NT2/D1 (cell line): ENCODE measurements around the gene MAP2K5.

Source experiments
- DNase-seq: peaks from one replicate; pipeline ENCODE4 v3.0.0-alpha.2; 2011; ENCODE audit warnings: low read depth, low spot score
- H3K27me3 ChIP-seq: 2 replicates; pipeline ENCODE4 v1.6.0; 2011; ENCODE audit warnings: mild to moderate bottlenecking; ENCODE audit not compliant: insufficient read length, insufficient read depth
- H3K36me3 ChIP-seq: 2 replicates; pipeline ENCODE4 v1.6.1; 2011; ENCODE audit warnings: mild to moderate bottlenecking, low read length, mixed read lengths; ENCODE audit not compliant: insufficient read depth, insufficient read length
- H3K4me1 ChIP-seq: 2 replicates; pipeline ENCODE4 v1.5.1; 2011; ENCODE audit not compliant: insufficient read depth, insufficient read length
- H3K4me3 ChIP-seq: 2 replicates; pipeline ENCODE4 v1.5.1; 2011; ENCODE audit warnings: low read depth; ENCODE audit not compliant: insufficient read length
- H3K9ac ChIP-seq: 2 replicates; pipeline ENCODE4 v1.6.0; 2011; ENCODE audit warnings: low read depth; ENCODE audit not compliant: insufficient read length
- H3K9me3 ChIP-seq: 2 replicates; pipeline ENCODE4 v1.5.1; 2011; ENCODE audit warnings: mild to moderate bottlenecking, low read length; ENCODE audit not compliant: insufficient read depth
- SUZ12 ChIP-seq: IDR thresholded peaks from 2 replicates; pipeline ENCODE4 v1.6.1; 2011; ENCODE audit not compliant: insufficient read length, insufficient read depth; ENCODE audit errors: extremely low read depth
- YY1 ChIP-seq: IDR thresholded peaks from 2 replicates; pipeline ENCODE4 v1.6.1; 2011; ENCODE audit not compliant: insufficient read length, insufficient read depth
- ZNF274 ChIP-seq: IDR thresholded peaks from 2 replicates; pipeline ENCODE4 v1.6.1; 2011; ENCODE audit warnings: mild to moderate bottlenecking, low read depth, low read length

Gene MAP2K5

GRCh38 chr15:67601073-67601472 lies 58.6 kb downstream of the MAP2K5 start:
- no peaks in the 10 kb centered on the region for H3K4me1 ChIP-seq
- H3K4me3 ChIP-seq: no peak overlapping the region
- no peak for DNase-seq
- no peak overlapping the region for H3K9ac ChIP-seq
- H3K9me3 ChIP-seq: no peaks in the 10 kb centered on the region
- TF ChIP-seq ZNF274 (no peak), SUZ12 (no peak), YY1 (no peak)
- no peaks in the 10 kb centered on the region for H3K36me3 ChIP-seq
- H3K27me3 ChIP-seq: no peaks in the 10 kb centered on the region

- TF ChIP-seq ZNF274 (no peak), YY1 (no peak), SUZ12 (no peak)
- H3K4me1 ChIP-seq: no peaks in the 10 kb centered on the region
- H3K27me3 ChIP-seq: no peaks in the 10 kb centered on the region
- no peak overlapping the region for H3K4me3 ChIP-seq
- H3K36me3 ChIP-seq: no peaks in the 10 kb centered on the region
- no peak overlapping the region for H3K9ac ChIP-seq
- no peak for DNase-seq
- H3K9me3 ChIP-seq: no peaks in the 10 kb centered on the region
Observed at GRCh38 chr15:67603063-67603462, 60.6 kb downstream of the MAP2K5 start.

- H3K9me3 ChIP-seq: no peaks in the 10 kb centered on the region
- H3K9ac ChIP-seq: no peak overlapping the region
- H3K36me3 ChIP-seq: no peaks in the 10 kb centered on the region
- DNase-seq: no peak
- H3K4me3 ChIP-seq: no peak overlapping the region
- TF ChIP-seq SUZ12 (no peak), YY1 (no peak), ZNF274 (no peak)
- no peaks in the 10 kb centered on the region for H3K4me1 ChIP-seq
- no peaks in the 10 kb centered on the region for H3K27me3 ChIP-seq
Observed at GRCh38 chr15:67605871-67606270, 63.4 kb downstream of the MAP2K5 start.

GRCh38 chr15:67606742-67607141 lies 64.2 kb downstream of the MAP2K5 start:
- no peak for TF ChIP-seq SUZ12
- TF ChIP-seq YY1: no peak
- TF ChIP-seq ZNF274: no peak
- no peaks in the 10 kb centered on the region for H3K4me1 ChIP-seq
- no peak overlapping the region for H3K4me3 ChIP-seq
- no peaks in the 10 kb centered on the region for H3K27me3 ChIP-seq
- no peaks in the 10 kb centered on the region for H3K9me3 ChIP-seq
- DNase-seq: no peak
- no peak overlapping the region for H3K9ac ChIP-seq
- no peaks in the 10 kb centered on the region for H3K36me3 ChIP-seq

- Histone ChIP-seq H3K36me3 (no peaks in the 10 kb centered on the region), H3K9me3 (no peaks in the 10 kb centered on the region), H3K27me3 (no peaks in the 10 kb centered on the region), H3K4me1 (no peaks in the 10 kb centered on the region), H3K9ac (no peak overlapping the region), H3K4me3 (no peak overlapping the region)
- no peak for TF ChIP-seq ZNF274
- TF ChIP-seq YY1: no peak
- no peak for TF ChIP-seq SUZ12
- no peak for DNase-seq
Observed at GRCh38 chr15:67607329-67607728, 64.8 kb downstream of the MAP2K5 start.

- TF ChIP-seq SUZ12 (no peak), YY1 (no peak), ZNF274 (no peak)
- Histone ChIP-seq H3K9me3 (no peaks in the 10 kb centered on the region), H3K4me3 (no peak overlapping the region), H3K27me3 (no peaks in the 10 kb centered on the region), H3K9ac (no peak overlapping the region), H3K4me1 (no peaks in the 10 kb centered on the region), H3K36me3 (no peaks in the 10 kb centered on the region)
- no peak for DNase-seq
Observed at GRCh38 chr15:67607959-67608637, 65.6 kb downstream of the MAP2K5 start.

GRCh38 chr15:67608638-67608959 lies 66.1 kb downstream of the MAP2K5 start:
- no peak overlapping the region for H3K9ac ChIP-seq
- no peaks in the 10 kb centered on the region for H3K27me3 ChIP-seq
- H3K4me1 ChIP-seq: no peaks in the 10 kb centered on the region
- no peak for DNase-seq
- H3K4me3 ChIP-seq: no peak overlapping the region
- TF ChIP-seq YY1 (no peak), ZNF274 (no peak), SUZ12 (no peak)
- H3K9me3 ChIP-seq: no peaks in the 10 kb centered on the region
- no peaks in the 10 kb centered on the region for H3K36me3 ChIP-seq
